Upper lobe of right lung (tissue), 1 donor: Measurements from ENCODE around the gene TMEM174. TPM values are rescaled to one million over a fixed set of nuclear protein-coding genes. Genes with fewer than 3 reads are reported as not detected.

Source experiments
- ATAC-seq: fragments of 200-7000 bp; cut with Tn5 transposase; one replicate; pipeline ENCODE4 v1.9.1; 2020; ENCODE audit warnings: mild to moderate bottlenecking, moderate library complexity
- DNase-seq: peaks from one replicate; pipeline ENCODE4 v3.0.0-alpha.2; 2020
- H3K27ac ChIP-seq: fragments of 200-600 bp; one replicate; pipeline ENCODE4 v1.8.0; 2022
- H3K27me3 ChIP-seq: fragments of 200-600 bp; one replicate; pipeline ENCODE4 v1.8.0; 2022; ENCODE audit warnings: mild to moderate bottlenecking
- H3K36me3 ChIP-seq: fragments of 200-600 bp; one replicate; pipeline ENCODE4 v1.8.0; 2022
- H3K4me1 ChIP-seq: fragments of 200-600 bp; one replicate; pipeline ENCODE4 v1.8.0; 2022
- H3K4me3 ChIP-seq: fragments of 200-600 bp; one replicate; pipeline ENCODE4 v1.8.0; 2022; ENCODE audit warnings: mild to moderate bottlenecking
- H3K9me3 ChIP-seq: fragments of 200-600 bp; one replicate; pipeline ENCODE4 v1.8.0; 2022
- CTCF ChIP-seq: fragments of 200-600 bp; IDR thresholded peaks from one replicate; pipeline ENCODE4 v1.8.0; 2022; ENCODE audit warnings: antibody characterized with exemption
- intact Hi-C: fragments of 100-400 bp; cut with DNase I; formaldehyde crosslinking; loops from one replicate; pipeline ENCODE4 v1.11.0; 2022
- total RNA-seq: library from RNA; stranded (reverse); fragmentation: NEBNext Ultra II Directional; extraction: Animal tissue kit (Norgen Biotek cat#: 25700); gene quantifications from one replicate; pipeline ENCODE4 v1.2.1, GENCODE V29; 2021
- donor health status: DM: no; HTN: yes; CAD: no; lungs with severe emphysema.

TMEM174 gene
- total RNA-seq, 1 donor from 2014 or later, result not detected

GRCh38 chr5:73154208-73155006, 18.6 kb upstream of the TMEM174 start:
- Histone ChIP-seq H3K27ac (no peak overlapping the region), H3K36me3 (no peaks in the 10 kb centered on the region), H3K4me1 (no peaks in the 10 kb centered on the region), H3K9me3 (no peaks in the 10 kb centered on the region), H3K27me3 (peaks cover 6% of the 10 kb centered on the region), H3K4me3 (no peak overlapping the region)
- no peak for DNase-seq
- intact Hi-C loops, result no loop called here
- ATAC-seq, result no peak
- no peak for TF ChIP-seq CTCF

DNA sequence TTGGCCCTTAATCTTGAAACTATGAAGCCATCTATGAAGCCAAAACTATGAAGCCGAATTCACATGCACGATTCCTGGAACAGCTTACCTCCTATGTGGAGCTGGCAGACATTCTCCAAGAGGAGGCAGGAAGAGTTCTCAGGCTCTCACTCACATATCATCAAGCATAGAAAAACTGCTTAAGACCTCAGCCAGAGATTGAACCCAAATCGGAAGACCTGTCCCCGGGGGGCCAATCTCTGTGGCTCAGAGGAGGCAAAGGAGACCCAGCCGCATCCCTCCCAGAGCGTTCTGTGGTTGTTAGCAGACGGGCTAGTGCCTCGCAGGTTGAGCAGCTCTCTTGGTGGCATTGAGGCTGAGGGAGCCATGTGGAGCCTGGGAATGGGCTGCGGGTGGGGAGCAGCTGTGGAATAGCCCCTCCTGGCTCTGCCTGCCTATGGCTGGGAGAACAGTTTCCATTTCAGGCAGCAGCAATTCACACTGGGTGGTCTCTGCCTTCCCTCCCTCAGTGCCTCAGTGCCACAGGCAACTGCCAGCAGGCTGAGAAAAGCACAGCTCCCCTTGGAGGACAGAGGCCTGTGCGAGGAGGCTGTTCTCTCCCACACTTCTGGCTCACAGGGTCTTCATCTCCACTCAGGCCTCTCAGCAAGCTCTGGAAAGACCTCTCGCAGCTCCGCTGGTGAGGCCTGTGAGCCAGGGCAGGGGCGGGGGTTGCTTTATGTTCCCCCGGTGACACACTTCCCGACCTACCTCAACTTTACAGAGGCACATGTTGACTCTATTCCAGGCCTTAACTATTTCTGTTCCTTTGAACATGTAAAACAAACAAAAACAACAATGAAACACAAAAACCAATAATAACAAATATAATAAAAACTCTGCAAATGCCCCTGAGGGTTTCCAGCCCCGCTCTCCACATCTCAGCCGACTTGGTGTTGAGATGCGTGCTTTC, 17.4 kb upstream of the TMEM174 start:
- no peak overlapping the region for H3K4me3 ChIP-seq
- H3K4me1 ChIP-seq, result no peaks in the 10 kb centered on the region
- TF ChIP-seq CTCF, result no peak
- ATAC-seq, result no peak
- intact Hi-C loops, result no loop called here
- no peak for DNase-seq
- H3K36me3 ChIP-seq, result no peaks in the 10 kb centered on the region
- H3K27ac ChIP-seq, result no peak overlapping the region
- H3K27me3 ChIP-seq, result peaks cover 10% of the 10 kb centered on the region
- no peaks in the 10 kb centered on the region for H3K9me3 ChIP-seq

GRCh38 chr5:73157414-73158303, 15.3 kb upstream of the TMEM174 start:
- DNase-seq (no peak), ATAC-seq (no peak)
- no peak overlapping the region for H3K4me3 ChIP-seq
- H3K27ac ChIP-seq, result no peak overlapping the region
- H3K9me3 ChIP-seq, result no peaks in the 10 kb centered on the region
- no peaks in the 10 kb centered on the region for H3K36me3 ChIP-seq
- H3K4me1 ChIP-seq, result no peaks in the 10 kb centered on the region
- TF ChIP-seq CTCF, result no peak
- peaks cover 27% of the 10 kb centered on the region for H3K27me3 ChIP-seq
- intact Hi-C loops, result no loop called here

GRCh38 chr5:73158313-73158712, 14.7 kb upstream of the TMEM174 start:
- Histone ChIP-seq H3K4me1 (no peaks in the 10 kb centered on the region), H3K9me3 (no peaks in the 10 kb centered on the region), H3K27me3 (peaks cover 27% of the 10 kb centered on the region), H3K27ac (no peak overlapping the region), H3K36me3 (no peaks in the 10 kb centered on the region), H3K4me3 (no peak overlapping the region)
- DNase-seq (no peak), ATAC-seq (no peak)
- intact Hi-C loops, result no loop called here
- TF ChIP-seq CTCF, result no peak

DNA sequence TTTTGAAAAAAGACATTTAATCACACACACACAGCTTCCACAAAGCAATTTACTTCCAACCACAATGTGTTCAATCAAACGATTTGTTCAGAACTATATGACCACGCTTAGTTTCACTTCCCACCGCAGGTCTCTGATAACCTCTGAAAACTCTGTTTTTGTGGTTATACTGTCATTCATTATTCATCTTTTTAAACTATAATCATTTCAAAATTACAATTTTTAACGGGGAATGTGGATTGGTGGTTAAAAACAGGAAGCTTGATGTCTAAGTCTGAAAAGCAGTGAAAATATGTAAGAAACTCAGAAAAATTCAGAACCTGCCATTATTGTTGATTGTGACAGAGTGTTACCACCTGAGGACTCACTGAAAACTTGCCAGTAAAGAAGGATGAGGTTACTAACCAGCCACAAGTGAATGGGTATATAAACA, 12.7 kb upstream of the TMEM174 start:
- no peak overlapping the region for H3K4me3 ChIP-seq
- ATAC-seq, result no peak
- H3K4me1 ChIP-seq, result no peaks in the 10 kb centered on the region
- peaks cover 27% of the 10 kb centered on the region for H3K27me3 ChIP-seq
- no peak for DNase-seq
- no peaks in the 10 kb centered on the region for H3K9me3 ChIP-seq
- TF ChIP-seq CTCF, result no peak
- intact Hi-C loops, result no loop called here
- no peaks in the 10 kb centered on the region for H3K36me3 ChIP-seq
- H3K27ac ChIP-seq, result no peak overlapping the region
